GM12878 (cell line): ENCODE measurements around the gene HS6ST3. TPM values are rescaled to one million over a fixed set of nuclear protein-coding genes. Genes with fewer than 3 reads are reported as not detected.

Experiments
- ATAC-seq: fragments of 200-7000 bp; cut with Tn5 transposase; 3 replicates; pipeline ENCODE4 v1.9.1; 2020; ENCODE audit warnings: mild to moderate bottlenecking, moderate library complexity
- BruUV-seq: library from RNA; stranded (reverse); fragments of 400-500 nt; replicated peaks from 2 replicates; lab custom pipeline; 2021; lab: Mats Ljungman, UMichigan
- CTCF ChIA-PET: fragments of 300-600 bp; sonication (Branson Sonifier 250); formaldehyde crosslinking; extraction: SDS; loops from one replicate; lab custom pipeline; 2021; ENCODE audit warnings: inconsistent platforms; lab: Yijun Ruan, JAX
- POLR2A ChIA-PET: fragments of 350-600 bp; formaldehyde crosslinking; extraction: SDS; loops from one replicate; lab custom pipeline; 2021; ENCODE audit warnings: inconsistent platforms; lab: Charles Lee
- RAD21 ChIA-PET: fragments of 300-600 bp; sonication (Branson Sonifier 250); formaldehyde crosslinking; loops from one replicate; lab custom pipeline; 2023; ENCODE audit warnings: antibody characterized with exemption; ENCODE audit not compliant: unreplicated experiment; lab: Charles Lee
- SMC1A ChIA-PET: fragments of 300-600 bp; sonication (Branson Sonifier 250); formaldehyde crosslinking; loops from one replicate; lab custom pipeline; 2023; ENCODE audit not compliant: unreplicated experiment, uncharacterized antibody; lab: Charles Lee
- DNase-seq: peaks from one replicate; pipeline ENCODE4 v3.0.0-alpha.2; 2011; ENCODE audit warnings: low read depth, low spot score
- FAIRE-seq: peaks from 3 replicates; lab custom pipeline; 2011; peaks lifted over from hg19 to GRCh38; lab: Jason Lieb, UNC
- H2AFZ ChIP-seq: 2 replicates; pipeline ENCODE4 v1.6.0; 2011; ENCODE audit warnings: low read depth, low read length, control low read depth; ENCODE audit not compliant: control insufficient read depth
- H3K27ac ChIP-seq: 2 replicates; pipeline ENCODE4 v1.5.1; 2011; ENCODE audit warnings: control low read depth; ENCODE audit not compliant: control insufficient read depth, insufficient read depth
- H3K27me3 ChIP-seq, 2 experiments: replicated peaks in 1 of 2; 2 replicates each; pipeline versions ENCODE4 v1.6.0 to v1.6.1; 2011; ENCODE audit warnings: low read length in 1 of 2; ENCODE audit not compliant: control insufficient read depth in 2 of 2, insufficient read depth in 2 of 2
- H3K36me3 ChIP-seq, 2 experiments: 2 replicates each; pipeline ENCODE4 v1.5.1; 2011; ENCODE audit warnings: low read length in 1 of 2; ENCODE audit not compliant: control insufficient read depth in 2 of 2, insufficient read depth in 2 of 2
- H3K4me1 ChIP-seq: 2 replicates; pipeline ENCODE4 v1.6.1; 2011; ENCODE audit warnings: mild to moderate bottlenecking, low read length, moderate library complexity, mixed read lengths; ENCODE audit not compliant: control insufficient read depth, insufficient read depth
- H3K4me2 ChIP-seq: 2 replicates; pipeline ENCODE4 v1.6.0; 2011; ENCODE audit warnings: control low read depth; ENCODE audit not compliant: control insufficient read depth, insufficient read depth
- H3K4me3 ChIP-seq: fragments of 200-600 bp; sonication (generic); 2 replicates; pipeline ENCODE4 v1.5.1; 2016
- H3K79me2 ChIP-seq: 2 replicates; pipeline ENCODE4 v1.6.0; 2011; ENCODE audit warnings: low read length; ENCODE audit not compliant: control insufficient read depth, insufficient read depth
- H3K9ac ChIP-seq: 2 replicates; pipeline ENCODE4 v1.8.0; 2011; ENCODE audit warnings: low read length, control low read depth, mixed read lengths; ENCODE audit not compliant: control insufficient read depth, insufficient read depth
- H3K9me3 ChIP-seq: replicated peaks from 3 replicates; pipeline ENCODE4 v1.5.1; 2011; ENCODE audit warnings: mild to moderate bottlenecking, low read length; ENCODE audit not compliant: control insufficient read depth, insufficient read depth
- H4K20me1 ChIP-seq: 2 replicates; pipeline ENCODE4 v1.6.0; 2011; ENCODE audit not compliant: control insufficient read depth, insufficient read depth
- CBX5 ChIP-seq: sonication (generic); IDR thresholded peaks from 2 replicates; pipeline ENCODE4 v1.6.1; 2016; ENCODE audit warnings: low read depth, moderate library complexity, mild to moderate bottlenecking, inconsistent platforms
- ESRRA ChIP-seq: IDR thresholded peaks from 2 replicates; pipeline ENCODE4 v1.6.1; 2012; ENCODE audit warnings: mild to moderate bottlenecking, low read length, improper control_type of control experiment
- PAX8 ChIP-seq: fragments of 450-650 bp; IDR thresholded peaks from 2 replicates; pipeline ENCODE4 v1.6.1; 2017; ENCODE audit warnings: mild to moderate bottlenecking, moderate library complexity
- PRDM15 ChIP-seq: fragments of 450-650 bp; formaldehyde crosslinking; IDR thresholded peaks from 2 replicates; pipeline ENCODE4 v1.4.0; 2020; ENCODE audit warnings: mild to moderate bottlenecking, moderate library complexity
- RAD21 ChIP-seq: IDR thresholded peaks from 2 replicates; pipeline ENCODE4 v1.6.1; 2011; ENCODE audit warnings: mild to moderate bottlenecking, low read depth, low read length, moderate library complexity; ENCODE audit not compliant: insufficient read depth
- SREBF1 ChIP-seq: IDR thresholded peaks from 2 replicates; pipeline ENCODE4 v1.6.1; 2012; ENCODE audit warnings: mild to moderate bottlenecking, low read length
- SRF ChIP-seq, 2 experiments: IDR thresholded peaks; 2 replicates each; pipeline ENCODE4 v1.6.1; 2011; ENCODE audit warnings: low read depth in 2 of 2, low read length in 2 of 2, mild to moderate bottlenecking in 1 of 2, moderate library complexity in 1 of 2
- ZNF592 ChIP-seq: fragments of 450-650 bp; IDR thresholded peaks from 2 replicates; pipeline ENCODE4 v1.6.1; 2017; ENCODE audit warnings: mild to moderate bottlenecking, moderate library complexity
- ZZZ3 ChIP-seq: IDR thresholded peaks from 2 replicates; pipeline ENCODE4 v1.6.1; 2011; ENCODE audit warnings: low read depth; ENCODE audit not compliant: control insufficient read depth, insufficient read length
- in situ Hi-C: fragments of 300-500 bp; cut with MboI; formaldehyde crosslinking; loops from 9 replicates; pipeline ENCODE4 v1.14.3; 2018; ENCODE audit warnings: mixed read lengths
- intact Hi-C: fragments of 100-400 bp; cut with micrococcal nuclease; formaldehyde crosslinking; loops from one replicate; pipeline ENCODE4 v1.14.2; 2022; ENCODE audit not compliant: unreplicated experiment
- polyA plus RNA-seq, 11 experiments: library from polyadenylated mRNA; depleted of rRNA in 4 of 11; unstranded in 6 of 11; stranded (reverse) in 5 of 11; fragments of >200 nt; fragmentation: Nextera tagmentation in 4 of 11; fragmentation: Illumina TruSeq in 1 of 11; extraction: Ambion mirVana in 4 of 11; extraction: Trizol in 1 of 11; gene quantifications; 1 replicate in 1 of 11; 2 replicates in 10 of 11; pipeline versions ENCODE4 v1.2.1 to v1.2.3, GENCODE V29; 2011 to 2016; ENCODE audit warnings: inconsistent platforms in 2 of 11, missing spikeins in 2 of 11, low read depth in 1 of 11
- total RNA-seq, 4 experiments: library from RNA; depleted of rRNA in 3 of 4; stranded (reverse); fragments of >200 nt in 3 of 4; fragmentation: Illumina TruSeq in 1 of 4; extraction: Trizol in 1 of 4; gene quantifications; 2 replicates each; pipeline versions ENCODE4 v1.2.1 to v1.2.3, GENCODE V29; 2013 to 2021

Gene HS6ST3
- total and polyA plus RNA-seq, 10 of the 15 experiments (the other 5 are each of a cell fraction or from before 2014, with no cell fraction given): under 0.01 to 2.9 TPM; not detected in 8

GRCh38 chr13:96794669-96795068, 704.8 kb downstream of the HS6ST3 start:
- no peak overlapping the region for H3K4me2 ChIP-seq
- ChIA-PET RAD21 (no interaction called here), SMC1A (interaction anchor here (0.5 to 0.9 kb wide), 2 partner anchors 10 to 478 kb away, joined by 3 read pairs; no protein-coding TSS in a partner anchor), CTCF (no interaction called here), POLR2A (no interaction called here)
- H3K9me3 ChIP-seq: no peaks in the 10 kb centered on the region
- no peak for TF ChIP-seq ZNF592
- TF ChIP-seq SREBF1: no peak
- TF ChIP-seq CBX5: no peak
- TF ChIP-seq PRDM15: no peak
- TF ChIP-seq ZZZ3: no peak
- TF ChIP-seq RAD21: no peak
- no peak for TF ChIP-seq SRF (IDR thresholded peaks at IDR 0.05; ENCODE audit: low read depth in 2 of 2, low read length in 2 of 2)
- TF ChIP-seq ESRRA: no peak
- TF ChIP-seq PAX8: no peak
- H3K27ac ChIP-seq: no peak overlapping the region
- no peak for FAIRE-seq
- intact Hi-C loops (no loop called here), in situ Hi-C loops (no loop called here)
- no peaks in the 10 kb centered on the region for H3K4me1 ChIP-seq
- no peaks in the 10 kb centered on the region for H3K27me3 ChIP-seq
- no peak for DNase-seq
- no peak overlapping the region for H3K4me3 ChIP-seq
- no peaks in the 10 kb centered on the region for H3K36me3 ChIP-seq
- no peaks in the 10 kb centered on the region for H4K20me1 ChIP-seq
- no peaks in the 10 kb centered on the region for H3K79me2 ChIP-seq
- H2AFZ ChIP-seq: no peak overlapping the region
- H3K9ac ChIP-seq: no peak overlapping the region
- BruUV-seq: no TSS peak
- ATAC-seq: no peak
